Articular chondrocyte of knee joint (primary cell): ENCODE measurements around the gene SLC5A6. TPM values are rescaled to one million over a fixed set of nuclear protein-coding genes. Genes with fewer than 3 reads are reported as not detected.

ENCODE experiments used
- total RNA-seq: library from RNA; depleted of rRNA; stranded (reverse); fragments of >200 nt; gene quantifications from 2 replicates; pipeline ENCODE4 v1.2.3, GENCODE V29; 2012

Gene SLC5A6
- total RNA-seq: 14.6 and 15.4 TPM in 2 replicates

DNA sequence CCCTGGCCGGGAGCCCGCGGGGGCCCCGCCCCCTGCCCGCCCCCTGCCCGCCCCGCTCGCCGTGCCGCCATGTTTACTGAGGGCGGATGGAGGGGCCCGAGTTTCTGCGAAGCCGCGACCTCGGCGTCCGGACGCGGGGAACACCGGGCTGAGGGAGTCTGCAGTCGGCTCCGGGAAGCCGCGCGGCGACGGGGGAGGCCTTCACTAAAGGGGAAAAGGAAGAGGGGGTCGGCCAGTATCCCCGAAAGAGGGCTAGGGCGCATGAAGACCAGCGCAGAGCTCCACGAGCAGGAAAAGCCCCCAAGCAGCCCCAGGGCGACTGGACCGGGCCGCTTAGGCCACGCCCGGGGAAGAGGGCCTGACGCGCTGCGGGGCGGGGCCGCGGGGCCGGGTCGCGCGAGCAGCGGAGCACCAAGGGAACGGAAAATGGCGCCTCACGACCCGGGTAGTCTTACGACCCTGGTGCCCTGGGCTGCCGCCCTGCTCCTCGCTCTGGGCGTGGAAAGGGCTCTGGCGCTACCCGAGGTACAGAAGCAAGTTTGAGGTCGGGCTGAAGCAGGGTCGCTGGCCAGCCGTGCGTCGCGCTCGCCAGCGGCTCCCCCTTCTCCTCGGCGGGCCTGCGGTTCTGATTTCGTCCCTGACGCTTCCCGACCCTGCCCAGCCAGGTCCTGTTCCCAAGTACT lies at the start of gene SLC5A6, which contains the start of gene ATRAID:
SLC5A6 (minus strand) TSS at position 326 of the 683 bp plus-strand sequence. CDS start 4,618 bp downstream, outside the sequence.
ATRAID (plus strand) TSS at position 99 of the 683 bp plus-strand sequence; CDS start at position 427, 328 bp downstream.

DNA sequence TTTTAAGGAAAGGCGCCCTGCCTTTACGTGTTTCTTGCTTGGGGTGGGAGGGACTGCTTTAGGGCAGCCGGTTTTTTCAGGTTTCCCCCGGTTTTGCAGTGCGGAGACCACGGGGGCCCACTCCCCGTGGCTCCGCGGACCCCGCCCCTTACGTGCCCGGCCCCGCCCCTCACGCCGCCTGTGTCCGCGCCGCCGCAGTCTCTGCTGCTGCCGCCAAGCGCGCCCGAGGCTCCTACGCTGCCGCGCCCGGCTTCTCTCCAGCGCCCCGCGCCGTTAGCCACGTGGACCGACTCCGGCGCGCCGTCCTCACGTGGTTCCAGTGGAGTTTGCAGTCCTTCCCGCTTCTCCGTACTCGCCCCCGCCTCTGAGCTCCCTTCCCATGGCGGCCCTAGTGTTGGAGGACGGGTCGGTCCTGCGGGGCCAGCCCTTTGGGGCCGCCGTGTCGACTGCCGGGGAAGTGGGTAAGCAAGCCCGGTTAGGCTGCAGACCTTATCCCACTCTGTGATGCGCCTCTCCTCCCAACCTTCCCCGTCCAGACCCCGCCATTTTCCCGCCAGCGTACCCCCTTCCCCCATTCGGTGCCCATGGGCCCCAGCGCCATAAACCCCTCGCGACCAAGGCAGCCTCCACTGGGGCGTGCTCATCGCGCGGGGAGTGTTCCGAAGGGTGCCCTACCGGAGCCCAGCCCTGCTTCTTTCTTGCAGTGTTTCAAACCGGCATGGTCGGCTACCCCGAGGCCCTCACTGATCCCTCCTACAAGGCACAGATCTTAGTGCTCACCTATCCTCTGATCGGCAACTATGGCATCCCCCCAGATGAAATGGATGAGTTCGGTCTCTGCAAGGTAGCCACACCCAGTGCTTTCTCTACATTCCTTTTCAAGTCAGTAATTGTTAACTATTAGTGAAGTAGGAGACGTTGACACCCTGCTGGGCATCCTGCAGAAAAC lies 5.4 kb upstream of the SLC5A6 start, which contains the start of gene CAD:
CAD (plus strand) TSS at position 197 of the 949 bp plus-strand sequence; CDS start at position 380, 183 bp downstream.

Other genes with a start within 250 kb of the SLC5A6 start
- 4.4 and 5.8 TPM in 2 replicates for gene MAPRE3, start 241.6 kb downstream of the SLC5A6 start, total RNA-seq
- gene TMEM214, start 179.3 kb downstream of the SLC5A6 start, total RNA-seq: 68.0 and 68.5 TPM in 2 replicates
- 21.8 and 23.3 TPM in 2 replicates for gene AGBL5, start 160.6 kb downstream of the SLC5A6 start, total RNA-seq
- 201 and 215 TPM in 2 replicates for gene OST4, start 140.6 kb downstream of the SLC5A6 start, total RNA-seq
- 113 and 123 TPM in 2 replicates for gene EMILIN1, start 133.7 kb downstream of the SLC5A6 start, total RNA-seq
- gene KHK, start 125.5 kb downstream of the SLC5A6 start, total RNA-seq: 0.26 and 0.65 TPM in 2 replicates
- gene CGREF1, start 93.1 kb downstream of the SLC5A6 start, total RNA-seq: 6.9 and 15.8 TPM in 2 replicates
- gene ABHD1, start 88.5 kb downstream of the SLC5A6 start, total RNA-seq: 0.22 and 0.26 TPM in 2 replicates
- 29.9 and 40.6 TPM in 2 replicates for gene PREB, start 77.6 kb downstream of the SLC5A6 start, total RNA-seq
- gene PRR30, start 72.9 kb downstream of the SLC5A6 start, total RNA-seq: not detected in 2 replicates
- gene TCF23, start 63.3 kb downstream of the SLC5A6 start, total RNA-seq: under 0.01 TPM in 2 replicates
- gene ATRAID, start 227 bp downstream of the SLC5A6 start, total RNA-seq: 200 and 246 TPM in 2 replicates
- gene CAD, start 5.1 kb upstream of the SLC5A6 start, total RNA-seq: 19.1 and 28.1 TPM in 2 replicates
- under 0.01 TPM in 1 of 2 replicates, not detected in the other for gene SLC30A3, start 50.8 kb upstream of the SLC5A6 start, total RNA-seq
- gene DNAJC5G, start 63.2 kb upstream of the SLC5A6 start, total RNA-seq: not detected in 2 replicates
- not detected in 2 replicates for gene TRIM54, start 70.2 kb upstream of the SLC5A6 start, total RNA-seq
- gene UCN, start 96.2 kb upstream of the SLC5A6 start, total RNA-seq: 0.39 and 1.4 TPM in 2 replicates
- 95.4 and 108 TPM in 2 replicates for gene MPV17, start 110.8 kb upstream of the SLC5A6 start, total RNA-seq
- 25.7 and 31.5 TPM in 2 replicates for gene GTF3C2, start 144.5 kb upstream of the SLC5A6 start, total RNA-seq
- 26.1 and 27.3 TPM in 2 replicates for gene EIF2B4, start 158.1 kb upstream of the SLC5A6 start, total RNA-seq
- gene SNX17, start 158.3 kb upstream of the SLC5A6 start, total RNA-seq: 127 and 145 TPM in 2 replicates
- 5.4 and 6.5 TPM in 2 replicates for gene ZNF513, start 168.5 kb upstream of the SLC5A6 start, total RNA-seq
- 51.8 and 52.4 TPM in 2 replicates for gene PPM1G, start 197.3 kb upstream of the SLC5A6 start, total RNA-seq
- 135 and 145 TPM in 2 replicates for gene NRBP1, start 216.4 kb upstream of the SLC5A6 start, total RNA-seq
- gene KRTCAP3, start 230.1 kb upstream of the SLC5A6 start, total RNA-seq: not detected in 2 replicates